Dendritic cell treated with granulocyte-macrophage colony-stimulating factor and Interleukin-4, amounts not matched to agents 40 ng/mL and 50 ng/mL, for 4 days (primary cell): ENCODE data around the gene FAM50B.
"Not testable (repeated sequence)": the region's sequence is repeated elsewhere in the genome, so short reads cannot be mapped to it uniquely, and the experiment has no call there.

Experiments used
- H3K27ac Mint-ChIP-seq: one replicate; pipeline ENCODE4 v1.8.0; 2022; ENCODE audit warnings: mild to moderate bottlenecking, mixed read lengths
- H3K27me3 Mint-ChIP-seq: one replicate; pipeline ENCODE4 v1.8.0; 2022; ENCODE audit warnings: mild to moderate bottlenecking, mixed read lengths
- H3K36me3 Mint-ChIP-seq: one replicate; pipeline ENCODE4 v1.8.0; 2022; ENCODE audit warnings: low read depth, mixed read lengths
- H3K4me1 Mint-ChIP-seq: one replicate; pipeline ENCODE4 v1.8.0; 2022; ENCODE audit warnings: low read depth, mixed read lengths
- H3K4me3 Mint-ChIP-seq: one replicate; pipeline ENCODE4 v1.8.0; 2022; ENCODE audit warnings: mild to moderate bottlenecking, moderate library complexity, mixed read lengths
- H3K9me3 Mint-ChIP-seq: one replicate; pipeline ENCODE4 v1.8.0; 2022; ENCODE audit warnings: mixed read lengths
- intact Hi-C: fragments of 100-400 bp; cut with micrococcal nuclease; formaldehyde crosslinking; loops from one replicate; pipeline ENCODE4 v1.15.0; 2022

FAM50B gene

GRCh38 chr6:3848380-3848779 is 793 bp upstream of the FAM50B start:
- H3K4me3 Mint-ChIP-seq = peak overlapping the region; percentile 74
- intact Hi-C loops = loop anchor here (2.0 to 5.0 kb wide), 2 partner anchors 56 to 98 kb away; partner anchors contain the start of gene PXDC1
- no peaks in the 10 kb centered on the region for H3K27me3 Mint-ChIP-seq
- H3K36me3 Mint-ChIP-seq = peaks cover 8% of the 10 kb centered on the region
- peaks cover 13% of the 10 kb centered on the region for H3K9me3 Mint-ChIP-seq
- H3K4me1 Mint-ChIP-seq = peaks cover 19% of the 10 kb centered on the region
- peak overlapping the region; percentile 72 for H3K27ac Mint-ChIP-seq

- Mint-ChIP-seq H3K4me3 (peak overlapping the region; percentile 74), H3K9me3 (peaks cover 13% of the 10 kb centered on the region), H3K27me3 (no peaks in the 10 kb centered on the region), H3K36me3 (peaks cover 8% of the 10 kb centered on the region), H3K27ac (peak overlapping the region; percentile 72), H3K4me1 (peaks cover 18% of the 10 kb centered on the region)
- intact Hi-C loops = loop anchor here (2.0 to 10.0 kb wide), 3 partner anchors 58 to 125 kb away; partner anchors contain the start of gene PXDC1
Observed at GRCh38 chr6:3849681-3850450, 693 bp downstream of the FAM50B start.

- intact Hi-C loops = loop anchor here (10.0 kb wide), 1 partner anchor 124 kb away; no protein-coding TSS in a partner anchor
- Mint-ChIP-seq H3K4me1 (peaks cover 12% of the 10 kb centered on the region), H3K4me3 (no peak overlapping the region), H3K9me3 (peaks cover 13% of the 10 kb centered on the region), H3K36me3 (peaks cover 8% of the 10 kb centered on the region), H3K27ac (no peak overlapping the region), H3K27me3 (peaks cover 2% of the 10 kb centered on the region)
Observed at GRCh38 chr6:3850451-3851203, 1.5 kb downstream of the FAM50B start.

GRCh38 chr6:3851839-3852238 is 2.7 kb downstream of the FAM50B start:
- Mint-ChIP-seq H3K36me3 (peaks cover 8% of the 10 kb centered on the region), H3K27me3 (peaks cover 4% of the 10 kb centered on the region), H3K4me3 (no peak overlapping the region), H3K27ac (no peak overlapping the region), H3K9me3 (peaks cover 13% of the 10 kb centered on the region), H3K4me1 (peaks cover 12% of the 10 kb centered on the region)
- intact Hi-C loops = loop anchor here (10.0 kb wide), 1 partner anchor 123 kb away; no protein-coding TSS in a partner anchor

GRCh38 chr6:3852391-3852790 is 3.2 kb downstream of the FAM50B start:
- H3K27ac Mint-ChIP-seq = no peak overlapping the region

GRCh38 chr6:3855866-3856265 is 6.7 kb downstream of the FAM50B start:
- H3K27me3 Mint-ChIP-seq = peaks cover 10% of the 10 kb centered on the region
- intact Hi-C loops = loop anchor here (10.0 kb wide), 1 partner anchor 119 kb away; no protein-coding TSS in a partner anchor
- H3K9me3 Mint-ChIP-seq = no peaks in the 10 kb centered on the region
- no peak overlapping the region for H3K4me3 Mint-ChIP-seq
- H3K27ac Mint-ChIP-seq = no peak overlapping the region
- H3K4me1 Mint-ChIP-seq = no peaks in the 10 kb centered on the region
- H3K36me3 Mint-ChIP-seq = no peaks in the 10 kb centered on the region

More at GRCh38 chr6:3852391-3852790, 3.2 kb downstream of the FAM50B start:
- intact Hi-C loops = loop anchor here (10.0 kb wide), 1 partner anchor 122 kb away; no protein-coding TSS in a partner anchor
- Mint-ChIP-seq H3K9me3 (peaks cover 13% of the 10 kb centered on the region), H3K27me3 (peaks cover 4% of the 10 kb centered on the region), H3K4me1 (peaks cover 12% of the 10 kb centered on the region), H3K36me3 (peaks cover 8% of the 10 kb centered on the region), H3K4me3 (no peak overlapping the region)

GRCh38 chr6:3856576-3856975 is 7.4 kb downstream of the FAM50B start:
- no peaks in the 10 kb centered on the region for H3K9me3 Mint-ChIP-seq
- H3K4me1 Mint-ChIP-seq = no peaks in the 10 kb centered on the region
- intact Hi-C loops = loop anchor here (10.0 kb wide), 1 partner anchor 118 kb away; no protein-coding TSS in a partner anchor
- no peaks in the 10 kb centered on the region for H3K36me3 Mint-ChIP-seq
- no peak overlapping the region for H3K27ac Mint-ChIP-seq
- no peak overlapping the region for H3K4me3 Mint-ChIP-seq
- peaks cover 13% of the 10 kb centered on the region for H3K27me3 Mint-ChIP-seq

- H3K4me1 Mint-ChIP-seq = no peaks in the 10 kb centered on the region
- H3K27me3 Mint-ChIP-seq = peaks cover 14% of the 10 kb centered on the region
- H3K9me3 Mint-ChIP-seq = no peaks in the 10 kb centered on the region
- intact Hi-C loops = loop anchor here (10.0 kb wide), 1 partner anchor 117 kb away; no protein-coding TSS in a partner anchor
- H3K4me3 Mint-ChIP-seq = no peak overlapping the region
- H3K27ac Mint-ChIP-seq = no peak overlapping the region
- H3K36me3 Mint-ChIP-seq = no peaks in the 10 kb centered on the region
Observed at GRCh38 chr6:3857468-3858456, 8.6 kb downstream of the FAM50B start.

- Mint-ChIP-seq H3K4me3 (no peak overlapping the region), H3K27ac (no peak overlapping the region), H3K27me3 (peaks cover 14% of the 10 kb centered on the region), H3K4me1 (no peaks in the 10 kb centered on the region), H3K36me3 (no peaks in the 10 kb centered on the region), H3K9me3 (no peaks in the 10 kb centered on the region)
- intact Hi-C loops = loop anchor here (10.0 kb wide), 1 partner anchor 115 kb away; no protein-coding TSS in a partner anchor
Observed at GRCh38 chr6:3859878-3860552, 10.8 kb downstream of the FAM50B start.

- intact Hi-C loops = no loop called here
- Mint-ChIP-seq H3K4me1 (no peaks in the 10 kb centered on the region), H3K4me3 (no peak overlapping the region), H3K27ac (no peak overlapping the region), H3K36me3 (no peaks in the 10 kb centered on the region), H3K27me3 (peaks cover 12% of the 10 kb centered on the region), H3K9me3 (no peaks in the 10 kb centered on the region)
Observed at GRCh38 chr6:3861424-3861823, 12.3 kb downstream of the FAM50B start.

GRCh38 chr6:3862038-3862437 is 12.9 kb downstream of the FAM50B start:
- Mint-ChIP-seq H3K36me3 (no peaks in the 10 kb centered on the region), H3K9me3 (no peaks in the 10 kb centered on the region), H3K27me3 (peaks cover 12% of the 10 kb centered on the region), H3K4me1 (no peaks in the 10 kb centered on the region), H3K4me3 (no peak overlapping the region), H3K27ac (no peak overlapping the region)
- intact Hi-C loops = no loop called here

GRCh38 chr6:3863322-3863721 is 14.1 kb downstream of the FAM50B start:
- H3K27ac Mint-ChIP-seq, H3K4me1 Mint-ChIP-seq, H3K9me3 Mint-ChIP-seq, H3K36me3 Mint-ChIP-seq, intact Hi-C loops, H3K4me3 Mint-ChIP-seq: not testable (repeated sequence)
- H3K27me3 Mint-ChIP-seq = peaks cover 12% of the 10 kb centered on the region

GRCh38 chr6:3865463-3865862 is 16.3 kb downstream of the FAM50B start:
- no peaks in the 10 kb centered on the region for H3K36me3 Mint-ChIP-seq
- H3K27ac Mint-ChIP-seq = no peak overlapping the region
- peaks cover 10% of the 10 kb centered on the region for H3K27me3 Mint-ChIP-seq
- no peak overlapping the region for H3K4me3 Mint-ChIP-seq
- intact Hi-C loops = no loop called here
- H3K9me3 Mint-ChIP-seq = no peaks in the 10 kb centered on the region
- H3K4me1 Mint-ChIP-seq = no peaks in the 10 kb centered on the region
